OCI-LY3 (cell line): ENCODE data around the gene VPS13A.

Experiments
- EZH2phosphoT487 ChIP-seq: fragments of 200-600 bp; shearing (Covaris generic); IDR thresholded peaks from 2 replicates; pipeline ENCODE4 v1.6.1; 2018; ENCODE audit warnings: antibody characterized with exemption, mixed run types, low read depth
- TF ChIP-seq, protein P1 (sequence below): fragments of 200-600, 300-600 bp; sonication (generic); IDR thresholded peaks from 2 replicates; pipeline ENCODE4 v1.5.1; 2014; ENCODE audit warnings: antibody characterized with exemption, low read length, low read depth

DNA sequence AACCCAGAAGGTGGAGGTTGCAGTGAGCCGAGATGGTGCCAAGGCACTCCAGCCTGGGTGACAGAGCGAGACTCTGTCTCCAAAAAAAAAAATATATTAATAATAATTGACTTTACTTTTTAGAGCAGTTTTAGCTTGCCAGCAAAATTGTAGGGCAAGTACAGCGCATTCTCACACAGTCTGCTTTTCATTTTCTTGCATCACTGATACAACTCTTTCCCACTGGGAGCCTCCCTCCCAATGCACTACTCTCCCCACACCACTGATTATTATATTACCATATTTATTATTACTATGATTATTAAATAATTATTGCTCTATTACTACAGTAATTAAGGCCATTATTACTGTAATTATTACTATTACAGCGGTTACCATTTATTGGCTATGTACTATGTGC lies 257.9 kb downstream of the VPS13A start:
- TF ChIP-seq, protein P1, sequence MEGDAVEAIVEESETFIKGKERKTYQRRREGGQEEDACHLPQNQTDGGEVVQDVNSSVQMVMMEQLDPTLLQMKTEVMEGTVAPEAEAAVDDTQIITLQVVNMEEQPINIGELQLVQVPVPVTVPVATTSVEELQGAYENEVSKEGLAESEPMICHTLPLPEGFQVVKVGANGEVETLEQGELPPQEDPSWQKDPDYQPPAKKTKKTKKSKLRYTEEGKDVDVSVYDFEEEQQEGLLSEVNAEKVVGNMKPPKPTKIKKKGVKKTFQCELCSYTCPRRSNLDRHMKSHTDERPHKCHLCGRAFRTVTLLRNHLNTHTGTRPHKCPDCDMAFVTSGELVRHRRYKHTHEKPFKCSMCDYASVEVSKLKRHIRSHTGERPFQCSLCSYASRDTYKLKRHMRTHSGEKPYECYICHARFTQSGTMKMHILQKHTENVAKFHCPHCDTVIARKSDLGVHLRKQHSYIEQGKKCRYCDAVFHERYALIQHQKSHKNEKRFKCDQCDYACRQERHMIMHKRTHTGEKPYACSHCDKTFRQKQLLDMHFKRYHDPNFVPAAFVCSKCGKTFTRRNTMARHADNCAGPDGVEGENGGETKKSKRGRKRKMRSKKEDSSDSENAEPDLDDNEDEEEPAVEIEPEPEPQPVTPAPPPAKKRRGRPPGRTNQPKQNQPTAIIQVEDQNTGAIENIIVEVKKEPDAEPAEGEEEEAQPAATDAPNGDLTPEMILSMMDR: no peak
- no peak for TF ChIP-seq EZH2phosphoT487
